Measurements from ENCODE around the gene EMILIN2. TPM values are rescaled to one million over a fixed set of nuclear protein-coding genes. Genes with fewer than 3 reads are reported as not detected.

The EMILIN2 gene
- total RNA-seq, 1 experiment from 2014 or later = 11.7 TPM

GRCh38 chr18:2871111-2871720 lies 24.4 kb downstream of the EMILIN2 start:
- POLR2A ChIA-PET = no interaction called here
- H3K4me1 Mint-ChIP-seq = no peaks in the 10 kb centered on the region; the same call in 1 of the 2 replicates
- H3K27ac Mint-ChIP-seq = no peak overlapping the region
- CTCF ChIA-PET = no interaction called here
- TF ChIP-seq RELA (CRISPR knock-in tag; IDR thresholded peaks at IDR 0.05; ENCODE audit: borderline replicate concordance) (no peak), GABPB1 (CRISPR knock-in tag; IDR thresholded peaks at IDR 0.05) (no peak), NFE2L1 (CRISPR knock-in tag; IDR thresholded peaks at IDR 0.05) (no peak), ZNF138 (CRISPR knock-in tag; conservative IDR thresholded peaks at IDR 0.05) (no peak), FOXJ3 (CRISPR knock-in tag; IDR thresholded peaks at IDR 0.05; ENCODE audit: borderline replicate concordance) (no peak), ZNF121 (CRISPR knock-in tag; IDR thresholded peaks at IDR 0.05) (peak; percentile 93)
- peaks cover 21% of the 10 kb centered on the region for H3K9me3 Mint-ChIP-seq
- no peak for ATAC-seq
- no peak overlapping the region for H3K4me3 Mint-ChIP-seq
- H3K36me3 Mint-ChIP-seq = peaks cover 8% of the 10 kb centered on the region
- DNase-seq (ENCODE audit: low spot score) = no peak
- H3K27me3 Mint-ChIP-seq (ENCODE audit: low read depth) = peaks cover 1% of the 10 kb centered on the region

GRCh38 chr18:2872095-2872494 lies 25.3 kb downstream of the EMILIN2 start:
- DNase-seq (ENCODE audit: low spot score) (no peak), ATAC-seq (no peak)
- no peak overlapping the region for H3K4me3 Mint-ChIP-seq
- H3K9me3 Mint-ChIP-seq = peaks cover 12% of the 10 kb centered on the region
- no peaks in the 10 kb centered on the region for H3K36me3 Mint-ChIP-seq
- ChIA-PET CTCF (no interaction called here), POLR2A (no interaction called here)
- H3K27ac Mint-ChIP-seq = no peak overlapping the region
- no peaks in the 10 kb centered on the region for H3K27me3 Mint-ChIP-seq (ENCODE audit: low read depth)
- no peaks in the 10 kb centered on the region; the same call in 1 of the 2 replicates for H3K4me1 Mint-ChIP-seq
- TF ChIP-seq SMAD4 (CRISPR knock-in tag; IDR thresholded peaks at IDR 0.05) (no peak), NFYB (CRISPR knock-in tag; conservative IDR thresholded peaks at IDR 0.05; ENCODE audit: low read depth) (no peak), USF1 (CRISPR knock-in tag; IDR thresholded peaks at IDR 0.05) (no peak), ZMAT4 (CRISPR knock-in tag; IDR thresholded peaks at IDR 0.05) (no peak), E2F4 (CRISPR knock-in tag; IDR thresholded peaks at IDR 0.05; ENCODE audit: borderline replicate concordance, low read depth) (no peak), FOXP4 (CRISPR knock-in tag; IDR thresholded peaks at IDR 0.05) (no peak), GRHL2 (CRISPR knock-in tag; IDR thresholded peaks at IDR 0.05; ENCODE audit: insufficient replicate concordance, severe bottlenecking) (no peak)

GRCh38 chr18:2874765-2875164 lies 28.0 kb downstream of the EMILIN2 start:
- DNase-seq (ENCODE audit: low spot score) (no peak), ATAC-seq (no peak)
- Mint-ChIP-seq H3K9me3 (no peaks in the 10 kb centered on the region), H3K4me3 (no peak overlapping the region), H3K4me1 (no peaks in the 10 kb centered on the region; the same call in 1 of the 2 replicates), H3K27me3 (ENCODE audit: low read depth) (no peaks in the 10 kb centered on the region), H3K36me3 (no peaks in the 10 kb centered on the region), H3K27ac (no peak overlapping the region)
- ChIA-PET CTCF (no interaction called here), POLR2A (interaction anchor here (1.5 kb wide), 1 partner anchor 12 kb away, joined by 3 read pairs; no protein-coding TSS in a partner anchor)
- no peak for TF ChIP-seq CREB1 (CRISPR knock-in tag; IDR thresholded peaks at IDR 0.05)
- no peak for TF ChIP-seq ATF3 (CRISPR knock-in tag; conservative IDR thresholded peaks at IDR 0.05)
- TF ChIP-seq USF2 (CRISPR knock-in tag; IDR thresholded peaks at IDR 0.05) = no peak
- no peak for TF ChIP-seq ZNF671 (CRISPR knock-in tag; IDR thresholded peaks at IDR 0.05)
- TF ChIP-seq HMGA2 (CRISPR knock-in tag; IDR thresholded peaks at IDR 0.05) = no peak
- TF ChIP-seq OVOL2 (CRISPR knock-in tag; IDR thresholded peaks at IDR 0.05; ENCODE audit: borderline replicate concordance) = no peak
- no peak for TF ChIP-seq ZBTB43 (CRISPR knock-in tag; IDR thresholded peaks at IDR 0.05)
- no peak for TF ChIP-seq ZNF512 (CRISPR knock-in tag; IDR thresholded peaks at IDR 0.05; ENCODE audit: borderline replicate concordance)
- no peak for TF ChIP-seq E2F4 (CRISPR knock-in tag; IDR thresholded peaks at IDR 0.05; ENCODE audit: borderline replicate concordance, low read depth)

Measured in WTC11 (cell line).